ENCODE data around the gene DDIT3. TPM values are rescaled to one million over a fixed set of nuclear protein-coding genes. Genes with fewer than 3 reads are reported as not detected.
A peak's percentile ranks its signal among the peaks of the same experiment; 100 is the strongest.

Gene DDIT3
- total RNA-seq, 1 donor from 2014 or later = 47.3 TPM

GRCh38 chr12:57483466-57483865, 36.8 kb downstream of the DDIT3 start:
- Histone ChIP-seq H3K9me3 (no peaks in the 10 kb centered on the region), H3K36me3 (no peaks in the 10 kb centered on the region), H3K4me1 (peaks cover 3% of the 10 kb centered on the region), H3K27me3 (no peaks in the 10 kb centered on the region), H3K4me3 (no peak overlapping the region), H3K27ac (no peak overlapping the region)
- no peak for DNase-seq
- no peak for TF ChIP-seq CTCF (IDR thresholded peaks at IDR 0.05)
- no peak for ATAC-seq
- intact Hi-C loops (cut with DNase I) = no loop called here

- Histone ChIP-seq H3K27ac (no peak overlapping the region), H3K9me3 (no peaks in the 10 kb centered on the region), H3K36me3 (no peaks in the 10 kb centered on the region), H3K27me3 (no peaks in the 10 kb centered on the region), H3K4me1 (peaks cover 3% of the 10 kb centered on the region), H3K4me3 (no peak overlapping the region)
- DNase-seq = no peak
- ATAC-seq = no peak
- TF ChIP-seq CTCF (IDR thresholded peaks at IDR 0.05) = no peak
- intact Hi-C loops (cut with DNase I) = no loop called here
These were observed 38.6 kb downstream of the DDIT3 start for GRCh38 chr12:57481671-57482070.

GRCh38 chr12:57479376-57480115, 40.8 kb downstream of the DDIT3 start, which contains the start of gene ARHGAP9:
TSS of gene ARHGAP9 (minus strand) at chr12:57479866. CDS start at chr12:57479406, 460 bp downstream.
- no peak for DNase-seq
- Histone ChIP-seq H3K4me3 (peak within 1 kb of the TSS; percentile 46), H3K27ac (peak within 1 kb of the TSS; percentile 77), H3K9me3 (no peaks in the 10 kb centered on the region), H3K36me3 (peaks cover under 1% of the 10 kb centered on the region), H3K27me3 (peaks cover 19% of the 10 kb centered on the region), H3K4me1 (peaks cover 22% of the 10 kb centered on the region)
- ATAC-seq = peak; percentile 13
- intact Hi-C loops (cut with DNase I) = no loop called here
- TF ChIP-seq CTCF (IDR thresholded peaks at IDR 0.05) = no peak

- H3K27ac ChIP-seq = peak overlapping the region; percentile 77
- no peak for TF ChIP-seq CTCF (IDR thresholded peaks at IDR 0.05)
- intact Hi-C loops (cut with DNase I) = no loop called here
- no peaks in the 10 kb centered on the region for H3K9me3 ChIP-seq
- ATAC-seq = no peak
- peaks cover 26% of the 10 kb centered on the region for H3K4me1 ChIP-seq
- peaks cover 4% of the 10 kb centered on the region for H3K36me3 ChIP-seq
- DNase-seq = no peak
- peaks cover 25% of the 10 kb centered on the region for H3K27me3 ChIP-seq
- H3K4me3 ChIP-seq = peak overlapping the region; percentile 46
These were observed 41.3 kb downstream of the DDIT3 start for GRCh38 chr12:57479043-57479375.

GRCh38 chr12:57477710-57478681, 42.3 kb downstream of the DDIT3 start:
- peak overlapping the region; percentile 77 for H3K27ac ChIP-seq
- H3K36me3 ChIP-seq = peaks cover 4% of the 10 kb centered on the region
- peaks cover 31% of the 10 kb centered on the region for H3K27me3 ChIP-seq
- TF ChIP-seq CTCF (IDR thresholded peaks at IDR 0.05) = no peak
- ATAC-seq (peak; percentile 53), DNase-seq (no peak)
- no peaks in the 10 kb centered on the region for H3K9me3 ChIP-seq
- H3K4me3 ChIP-seq = peak overlapping the region; percentile 46
- intact Hi-C loops (cut with DNase I) = no loop called here
- H3K4me1 ChIP-seq = peaks cover 26% of the 10 kb centered on the region

All from upper lobe of right lung (tissue), 1 donor.